ENCODE measurements around the gene MMS19. TPM values are rescaled to one million over a fixed set of nuclear protein-coding genes. Genes with fewer than 3 reads are reported as not detected.

MMS19 gene
- 10 to 100 TPM; 42.8 to 77.5 (median 56.4) TPM for total RNA-seq

GRCh38 chr10:97498076-97498840 lies at the start of gene MMS19:
Gene MMS19, minus strand, starts transcription at chr10:97498422. Its CDS starts 38 bp downstream, at chr10:97498384.
- peak within 1 kb of the TSS; percentile 67 to 92 (median 84) for H3K4me3 ChIP-seq
- H3K4me1 ChIP-seq (replicated peaks in 1 of 2) = peaks cover 2 to 10% of the 10 kb centered on the region in 2 donors
- H3K27ac ChIP-seq = peak within 1 kb of the TSS; percentile 77 to 91
- in situ Hi-C loops (cut with MboI; ENCODE audit: low pct_unique_long_range_greater_than_20kb in 2 of 9, low sequenced_read_pairs in 9 of 9, unreplicated experiment in 9 of 9) = no loop called here
- peak in 7 of 8 experiments; percentile 58 to 92 (median 79) for ATAC-seq (replicated peaks in 6 of 8)
- 30% methylated on average over 2 of the region's 73 CpGs; no CpG with 5 or more reads in 9 of the 10 experiments for WGBS, 10 experiments

GRCh38 chr10:97547962-97548361 lies 49.7 kb upstream of the MMS19 start:
- Histone ChIP-seq H3K4me1 (replicated peaks in 1 of 2) (peaks cover 31 to 36% of the 10 kb centered on the region in 2 donors), H3K4me3 (no peak overlapping the region), H3K27ac (no peak overlapping the region)
- in situ Hi-C loops (cut with MboI; ENCODE audit: low pct_unique_long_range_greater_than_20kb in 2 of 9, low sequenced_read_pairs in 9 of 9, unreplicated experiment in 9 of 9) = no loop called here
- peak in 1 of 8 experiments; percentile 58 for ATAC-seq (replicated peaks in 6 of 8)
- WGBS, 10 experiments = 24 to 69% (median 54%) methylated on average over 2 to 3 of the region's 4 CpGs; no CpG with 5 or more reads in 5 of the 10 experiments

- H3K4me1 ChIP-seq (replicated peaks in 1 of 2) = peaks cover 39 to 43% of the 10 kb centered on the region in 2 donors
- no peak overlapping the region for H3K4me3 ChIP-seq
- peak in 1 of 8 experiments; percentile 19 for ATAC-seq (replicated peaks in 6 of 8)
- in situ Hi-C loops (cut with MboI; ENCODE audit: low pct_unique_long_range_greater_than_20kb in 2 of 9, low sequenced_read_pairs in 9 of 9, unreplicated experiment in 9 of 9) = no loop called here
- H3K27ac ChIP-seq = no peak overlapping the region
- 34 to 80% (median 40%) methylated on average over 1 to 4 of the region's 4 CpGs; no CpG with 5 or more reads in 6 of the 10 experiments for WGBS, 10 experiments
Measured at GRCh38 chr10:97547271-97547600, 49.0 kb upstream of the MMS19 start.

GRCh38 chr10:97546456-97547270 lies 48.4 kb upstream of the MMS19 start:
- Histone ChIP-seq H3K4me1 (replicated peaks in 1 of 2) (peaks cover 39 to 48% of the 10 kb centered on the region in 2 donors), H3K27ac (no peak overlapping the region), H3K4me3 (no peak overlapping the region)
- in situ Hi-C loops (cut with MboI; ENCODE audit: low pct_unique_long_range_greater_than_20kb in 2 of 9, low sequenced_read_pairs in 9 of 9, unreplicated experiment in 9 of 9) = no loop called here
- no peak for ATAC-seq (replicated peaks in 6 of 8)
- WGBS, 10 experiments = 79 to 100% (median 85%) methylated on average over 2 to 9 of the region's 18 CpGs; no CpG with 5 or more reads in 1 of the 10 experiments

GRCh38 chr10:97543025-97543546 lies 44.9 kb upstream of the MMS19 start:
- peaks cover 24 to 37% of the 10 kb centered on the region in 2 donors for H3K4me1 ChIP-seq (replicated peaks in 1 of 2)
- peak overlapping the region in 1 of 2 donors; percentile 63 for H3K27ac ChIP-seq
- ATAC-seq (replicated peaks in 6 of 8) = peak; percentile 44 to 80 (median 54)
- H3K4me3 ChIP-seq = no peak overlapping the region
- in situ Hi-C loops (cut with MboI; ENCODE audit: low pct_unique_long_range_greater_than_20kb in 2 of 9, low sequenced_read_pairs in 9 of 9, unreplicated experiment in 9 of 9) = no loop called here
- WGBS, 10 experiments = 0 to 100% (median 40%) methylated on average over 1 to 7 of the region's 10 CpGs; no CpG with 5 or more reads in 3 of the 10 experiments

- ATAC-seq (replicated peaks in 6 of 8) = peak; percentile 53 to 92 (median 90)
- no peak overlapping the region for H3K4me3 ChIP-seq
- peak overlapping the region; percentile 57 to 63 for H3K27ac ChIP-seq
- peaks cover 20 to 33% of the 10 kb centered on the region in 2 donors for H3K4me1 ChIP-seq (replicated peaks in 1 of 2)
- 0 to 100% (median 77%) methylated on average over 1 to 4 of the region's 9 CpGs; no CpG with 5 or more reads in 5 of the 10 experiments for WGBS, 10 experiments
- in situ Hi-C loops (cut with MboI; ENCODE audit: low pct_unique_long_range_greater_than_20kb in 2 of 9, low sequenced_read_pairs in 9 of 9, unreplicated experiment in 9 of 9) = no loop called here
Measured at GRCh38 chr10:97542169-97543024, 44.2 kb upstream of the MMS19 start.

- WGBS, 10 experiments = 85 to 100% (median 90%) methylated on average over 1 to 8 of the region's 14 CpGs; no CpG with 5 or more reads in 2 of the 10 experiments
- no peak for ATAC-seq (replicated peaks in 6 of 8)
Measured at GRCh38 chr10:97540669-97541500, 42.7 kb upstream of the MMS19 start.

GRCh38 chr10:97539523-97540200 lies 41.4 kb upstream of the MMS19 start:
- Histone ChIP-seq H3K4me1 (replicated peaks in 1 of 2) (peaks cover 12 to 26% of the 10 kb centered on the region in 2 donors), H3K4me3 (no peak overlapping the region), H3K27ac (no peak overlapping the region)
- ATAC-seq (replicated peaks in 6 of 8) = peak in 2 of 8 experiments; percentile 3 to 6
- WGBS, 10 experiments = 40 to 100% (median 50%) methylated on average over 1 to 3 of the region's 6 CpGs; no CpG with 5 or more reads in 6 of the 10 experiments
- in situ Hi-C loops (cut with MboI; ENCODE audit: low pct_unique_long_range_greater_than_20kb in 2 of 9, low sequenced_read_pairs in 9 of 9, unreplicated experiment in 9 of 9) = no loop called here

More at GRCh38 chr10:97540669-97541500, 42.7 kb upstream of the MMS19 start:
- Histone ChIP-seq H3K4me1 (replicated peaks in 1 of 2) (peaks cover 12 to 26% of the 10 kb centered on the region in 2 donors), H3K4me3 (no peak overlapping the region), H3K27ac (no peak overlapping the region)
- in situ Hi-C loops (cut with MboI; ENCODE audit: low pct_unique_long_range_greater_than_20kb in 2 of 9, low sequenced_read_pairs in 9 of 9, unreplicated experiment in 9 of 9) = no loop called here

GRCh38 chr10:97538839-97539238 lies 40.6 kb upstream of the MMS19 start:
- no peak for ATAC-seq (replicated peaks in 6 of 8)
- H3K27ac ChIP-seq = no peak overlapping the region
- no peak overlapping the region for H3K4me3 ChIP-seq
- in situ Hi-C loops (cut with MboI; ENCODE audit: low pct_unique_long_range_greater_than_20kb in 2 of 9, low sequenced_read_pairs in 9 of 9, unreplicated experiment in 9 of 9) = no loop called here
- peaks cover 12 to 26% of the 10 kb centered on the region in 2 donors for H3K4me1 ChIP-seq (replicated peaks in 1 of 2)
- 67 to 100% (median 100%) methylated on average over 1 to 4 of the region's 4 CpGs; no CpG with 5 or more reads in 5 of the 10 experiments for WGBS, 10 experiments

- no peak for ATAC-seq (replicated peaks in 6 of 8)
- in situ Hi-C loops (cut with MboI; ENCODE audit: low pct_unique_long_range_greater_than_20kb in 2 of 9, low sequenced_read_pairs in 9 of 9, unreplicated experiment in 9 of 9) = no loop called here
- Histone ChIP-seq H3K27ac (no peak overlapping the region), H3K4me1 (replicated peaks in 1 of 2) (peaks cover 12 to 23% of the 10 kb centered on the region in 2 donors), H3K4me3 (no peak overlapping the region)
- 0 to 93% (median 75%) methylated on average over 1 to 4 of the region's 4 CpGs; no CpG with 5 or more reads in 4 of the 10 experiments for WGBS, 10 experiments
Measured at GRCh38 chr10:97538411-97538810, 40.2 kb upstream of the MMS19 start.

GRCh38 chr10:97537186-97537869 lies 39.1 kb upstream of the MMS19 start:
- Histone ChIP-seq H3K27ac (no peak overlapping the region), H3K4me1 (replicated peaks in 1 of 2) (peaks cover under 1 to 16% of the 10 kb centered on the region in 2 donors), H3K4me3 (no peak overlapping the region)
- no peak for ATAC-seq (replicated peaks in 6 of 8)
- in situ Hi-C loops (cut with MboI; ENCODE audit: low pct_unique_long_range_greater_than_20kb in 2 of 9, low sequenced_read_pairs in 9 of 9, unreplicated experiment in 9 of 9) = no loop called here
- WGBS, 10 experiments = 76 to 100% (median 86%) methylated on average over 1 to 4 of the region's 5 CpGs; no CpG with 5 or more reads in 6 of the 10 experiments

Data from motor neuron (in vitro differentiated cells).